CD4-positive, alpha-beta T cell treated with Interferon alpha-2 for 1 hour (primary cell): Measurements from ENCODE around the gene ESF1.

Experiments
- DNase-seq, 2 donors: peaks; one replicate each; pipeline ENCODE4 v3.0.0-alpha.2; 2020 to 2022

ESF1 gene

GRCh38 chr20:13736436-13737191, 48.1 kb downstream of the ESF1 start:
- no peak for DNase-seq

- no peak for DNase-seq
These were observed 48.9 kb downstream of the ESF1 start for GRCh38 chr20:13735826-13736225.

- no peak for DNase-seq
These were observed 61.7 kb downstream of the ESF1 start for GRCh38 chr20:13723011-13723410.

GRCh38 chr20:13718171-13718570, 66.5 kb downstream of the ESF1 start:
- DNase-seq, result no peak

- DNase-seq, result no peak
These were observed 67.1 kb downstream of the ESF1 start for GRCh38 chr20:13717631-13718044.

GRCh38 chr20:13715171-13715570, 69.5 kb downstream of the ESF1 start:
- DNase-seq, result no peak

GRCh38 chr20:13708234-13708633, 76.5 kb downstream of the ESF1 start:
- no peak for DNase-seq

GRCh38 chr20:13703265-13703664, 81.5 kb downstream of the ESF1 start:
- no peak for DNase-seq

GRCh38 chr20:13701486-13701885, 83.2 kb downstream of the ESF1 start:
- no peak for DNase-seq

- no peak for DNase-seq
These were observed 84.0 kb downstream of the ESF1 start for GRCh38 chr20:13700761-13701160.

- DNase-seq, result no peak
These were observed 90.1 kb downstream of the ESF1 start for GRCh38 chr20:13694420-13695150.

GRCh38 chr20:13692802-13693736, 91.7 kb downstream of the ESF1 start:
- DNase-seq, result no peak

GRCh38 chr20:13690943-13691342, 93.8 kb downstream of the ESF1 start:
- no peak for DNase-seq

- DNase-seq, result no peak
These were observed 96.9 kb downstream of the ESF1 start for GRCh38 chr20:13687815-13688214.

- no peak for DNase-seq
These were observed 99.1 kb downstream of the ESF1 start for GRCh38 chr20:13685623-13686022.

GRCh38 chr20:13684566-13685222, 100.0 kb downstream of the ESF1 start:
- no peak for DNase-seq

GRCh38 chr20:13683833-13684232, 100.9 kb downstream of the ESF1 start:
- DNase-seq, result no peak

- no peak for DNase-seq
These were observed 103.2 kb downstream of the ESF1 start for GRCh38 chr20:13681248-13682125.

GRCh38 chr20:13678944-13679343, 105.8 kb downstream of the ESF1 start:
- DNase-seq, result no peak

- no peak for DNase-seq
These were observed 107.5 kb downstream of the ESF1 start for GRCh38 chr20:13677241-13677640.

GRCh38 chr20:13676682-13677081, 108.0 kb downstream of the ESF1 start:
- no peak for DNase-seq

- DNase-seq, result no peak
These were observed 112.0 kb downstream of the ESF1 start for GRCh38 chr20:13672690-13673089.
